Kasumi-1 (cell line): Measurements from ENCODE around the gene TRPM2.

Source experiments
- DNase-seq, 2 experiments: peaks; one replicate each; lab custom pipeline; 2025; lab: John Stamatoyannopoulos, UW

Gene TRPM2

GRCh38 chr21:44353191-44353970, at the start of gene TRPM2:
Gene TRPM2, plus strand, starts transcription at chr21:44353621. Its CDS starts 80 bp downstream, at chr21:44353701.
- peak; percentile 98 to 99 for DNase-seq

GRCh38 chr21:44304011-44304616, 49.3 kb upstream of the TRPM2 start:
- no peak for DNase-seq

- peak; percentile 37 to 42 for DNase-seq
Observed at GRCh38 chr21:44304877-44305293, 48.5 kb upstream of the TRPM2 start.

- no peak for DNase-seq
Observed at GRCh38 chr21:44305691-44306090, 47.7 kb upstream of the TRPM2 start.

GRCh38 chr21:44306936-44307704, 46.3 kb upstream of the TRPM2 start:
- no peak for DNase-seq

- no peak for DNase-seq
Observed at GRCh38 chr21:44310628-44311507, 42.6 kb upstream of the TRPM2 start.

GRCh38 chr21:44312089-44312488, 41.3 kb upstream of the TRPM2 start:
- DNase-seq = no peak

- no peak for DNase-seq
Observed at GRCh38 chr21:44312716-44313115, 40.7 kb upstream of the TRPM2 start.

- DNase-seq = no peak
Observed at GRCh38 chr21:44313451-44313850, 40.0 kb upstream of the TRPM2 start.

- no peak for DNase-seq
Observed at GRCh38 chr21:44314128-44314527, 39.3 kb upstream of the TRPM2 start.

GRCh38 chr21:44314561-44314960, 38.9 kb upstream of the TRPM2 start:
- no peak for DNase-seq

- DNase-seq = no peak
Observed at GRCh38 chr21:44315691-44316203, 37.7 kb upstream of the TRPM2 start.

- no peak for DNase-seq
Observed at GRCh38 chr21:44316277-44316900, 37.0 kb upstream of the TRPM2 start.

GRCh38 chr21:44317241-44317782, 36.1 kb upstream of the TRPM2 start:
- no peak for DNase-seq

- no peak for DNase-seq
Observed at GRCh38 chr21:44317871-44318270, 35.5 kb upstream of the TRPM2 start.

GRCh38 chr21:44318489-44319285, 34.7 kb upstream of the TRPM2 start:
- no peak for DNase-seq

- DNase-seq = no peak
Observed at GRCh38 chr21:44319407-44320065, 33.9 kb upstream of the TRPM2 start.

GRCh38 chr21:44320847-44321246, 32.6 kb upstream of the TRPM2 start:
- no peak for DNase-seq

- no peak for DNase-seq
Observed at GRCh38 chr21:44321846-44322450, 31.5 kb upstream of the TRPM2 start.
